H9 (cell line): ENCODE measurements around the gene JRKL. TPM values are rescaled to one million over a fixed set of nuclear protein-coding genes. Genes with fewer than 3 reads are reported as not detected.

Experiments
- DNase-seq: peaks from one replicate; pipeline ENCODE4 v3.0.0-alpha.2; 2017
- H2AFZ ChIP-seq: one replicate; pipeline ENCODE4 v1.6.1; 2013; ENCODE audit warnings: mild to moderate bottlenecking, low read length, control low read depth, moderate library complexity
- H2AK5ac ChIP-seq: 2 replicates; pipeline ENCODE4 v1.6.1; 2013; ENCODE audit warnings: low read length, control low read depth, mixed read lengths; ENCODE audit not compliant: insufficient read length
- H2BK120ac ChIP-seq: one replicate; pipeline ENCODE4 v1.6.1; 2013; ENCODE audit warnings: low read depth, mild to moderate bottlenecking, low read length, control low read depth, inconsistent platforms; ENCODE audit not compliant: poor library complexity, severe bottlenecking
- H2BK12ac ChIP-seq: 2 replicates; pipeline ENCODE4 v1.6.1; 2013; ENCODE audit warnings: low read length, control low read depth, mixed read lengths, low read depth; ENCODE audit not compliant: insufficient read length
- H2BK15ac ChIP-seq: 2 replicates; pipeline ENCODE4 v1.6.1; 2013; ENCODE audit warnings: low read depth, low read length, control low read depth
- H2BK20ac ChIP-seq: one replicate; pipeline ENCODE4 v1.6.1; 2013; ENCODE audit warnings: low read depth, mild to moderate bottlenecking, low read length, control low read depth, inconsistent platforms; ENCODE audit not compliant: poor library complexity, severe bottlenecking
- H2BK5ac ChIP-seq: 2 replicates; pipeline ENCODE4 v1.6.1; 2013; ENCODE audit warnings: low read length, control low read depth, mixed read lengths; ENCODE audit not compliant: insufficient read length
- H3K14ac ChIP-seq: 2 replicates; pipeline ENCODE4 v1.6.1; 2013; ENCODE audit warnings: low read length, control low read depth; ENCODE audit not compliant: insufficient read depth
- H3K18ac ChIP-seq: 2 replicates; pipeline ENCODE4 v1.6.1; 2013; ENCODE audit warnings: low read depth, mild to moderate bottlenecking, mixed read lengths, low read length, control low read depth; ENCODE audit not compliant: insufficient read length
- H3K23ac ChIP-seq: 2 replicates; pipeline ENCODE4 v1.6.1; 2013; ENCODE audit warnings: low read length, control low read depth, mixed read lengths, low read depth; ENCODE audit not compliant: insufficient read length
- H3K23me2 ChIP-seq: 2 replicates; pipeline ENCODE4 v1.6.1; 2013; ENCODE audit warnings: low read depth, mild to moderate bottlenecking, mixed read lengths, low read length, control low read depth; ENCODE audit not compliant: insufficient read length, poor library complexity, severe bottlenecking
- H3K27ac ChIP-seq: 2 replicates; pipeline ENCODE4 v1.5.1; 2013; ENCODE audit warnings: low read length, control low read depth, mixed read lengths, low read depth; ENCODE audit not compliant: insufficient read length
- H3K27me3 ChIP-seq: 2 replicates; pipeline ENCODE4 v1.6.1; 2013; ENCODE audit warnings: low read length, control low read depth, inconsistent platforms; ENCODE audit not compliant: insufficient read depth
- H3K4ac ChIP-seq: 2 replicates; pipeline ENCODE4 v1.6.1; 2013; ENCODE audit warnings: low read depth, mild to moderate bottlenecking, control low read depth, inconsistent platforms, low read length, moderate library complexity
- H3K4me1 ChIP-seq: 2 replicates; pipeline ENCODE4 v1.6.1; 2013; ENCODE audit warnings: low read length, control low read depth, inconsistent platforms; ENCODE audit not compliant: insufficient read depth
- H3K4me2 ChIP-seq: 2 replicates; pipeline ENCODE4 v1.6.1; 2013; ENCODE audit warnings: low read length, control low read depth, mixed read lengths; ENCODE audit not compliant: insufficient read length, insufficient read depth
- H3K56ac ChIP-seq: 2 replicates; pipeline ENCODE4 v1.6.1; 2013; ENCODE audit warnings: low read depth, mild to moderate bottlenecking, mixed read lengths, low read length, control low read depth; ENCODE audit not compliant: insufficient read length
- H3K79me1 ChIP-seq: 2 replicates; pipeline ENCODE4 v1.6.1; 2013; ENCODE audit warnings: low read depth, mild to moderate bottlenecking, moderate library complexity, low read length, control low read depth, inconsistent platforms; ENCODE audit not compliant: insufficient read depth, poor library complexity, severe bottlenecking
- H3K79me2 ChIP-seq: 2 replicates; pipeline ENCODE4 v1.6.1; 2013; ENCODE audit warnings: low read length, control low read depth, inconsistent platforms; ENCODE audit not compliant: insufficient read depth
- H3K9ac ChIP-seq: 2 replicates; pipeline ENCODE4 v1.6.1; 2013; ENCODE audit warnings: low read length, control low read depth, mixed read lengths; ENCODE audit not compliant: insufficient read length; ENCODE audit errors: extremely low read depth
- H3K9me3 ChIP-seq: one replicate; pipeline ENCODE4 v1.6.1; 2013; ENCODE audit warnings: low read depth, low read length, inconsistent platforms; ENCODE audit not compliant: control insufficient read depth
- H3T11ph ChIP-seq: one replicate; pipeline ENCODE4 v1.6.1; 2013; ENCODE audit warnings: mild to moderate bottlenecking, low read length, control low read depth, inconsistent platforms
- H4K20me1 ChIP-seq: one replicate; pipeline ENCODE4 v1.6.1; 2013; ENCODE audit not compliant: control insufficient read depth, insufficient read length, insufficient read depth
- H4K5ac ChIP-seq: 2 replicates; pipeline ENCODE4 v1.6.1; 2013; ENCODE audit warnings: low read depth, mild to moderate bottlenecking, mixed read lengths, low read length, control low read depth; ENCODE audit not compliant: insufficient read length
- H4K8ac ChIP-seq: replicated peaks from 2 replicates; pipeline ENCODE4 v1.6.1; 2013; ENCODE audit warnings: low read length, control low read depth, mixed read lengths, low read depth; ENCODE audit not compliant: insufficient read length
- H4K91ac ChIP-seq: 2 replicates; pipeline ENCODE4 v1.6.1; 2013; ENCODE audit warnings: low read depth, mild to moderate bottlenecking, moderate library complexity, mixed read lengths, low read length, control low read depth; ENCODE audit not compliant: insufficient read length
- H3K27ac Mint-ChIP-seq, 3 experiments: 2 replicates in 2 of 3; 3 replicates in 1 of 3; pipeline ENCODE4 v1.8.0; 2020 to 2021; ENCODE audit warnings: mixed read lengths in 3 of 3, mild to moderate bottlenecking in 1 of 3, moderate library complexity in 1 of 3
- H3K27me3 Mint-ChIP-seq: 2 replicates; pipeline ENCODE4 v1.8.0; 2021; ENCODE audit warnings: low read depth, mild to moderate bottlenecking, moderate library complexity, mixed read lengths
- H3K36me3 Mint-ChIP-seq, 3 experiments: 2 replicates in 2 of 3; 3 replicates in 1 of 3; pipeline ENCODE4 v1.8.0; 2020 to 2021; ENCODE audit warnings: low read depth in 3 of 3, mixed read lengths in 3 of 3; ENCODE audit not compliant: insufficient read depth in 1 of 3
- H3K4me1 Mint-ChIP-seq, 2 experiments: 2 replicates each; pipeline ENCODE4 v1.8.0; 2020; ENCODE audit warnings: mixed read lengths in 2 of 2
- H3K4me3 Mint-ChIP-seq, 2 experiments: 2 replicates in 1 of 2; 3 replicates in 1 of 2; pipeline ENCODE4 v1.8.0; 2020 to 2021; ENCODE audit warnings: mild to moderate bottlenecking in 2 of 2, mixed read lengths in 2 of 2, moderate library complexity in 1 of 2
- H3K9me3 Mint-ChIP-seq, 2 experiments: 2 replicates in 1 of 2; 3 replicates in 1 of 2; pipeline ENCODE4 v1.8.0; 2020; ENCODE audit warnings: mild to moderate bottlenecking in 2 of 2, mixed read lengths in 2 of 2, moderate library complexity in 1 of 2
- CTCF ChIP-seq: fragments of 200-600 bp; sonication (generic); conservative IDR thresholded peaks from 3 replicates; pipeline ENCODE4 v1.8.0; 2021; ENCODE audit warnings: antibody characterized with exemption, mild to moderate bottlenecking
- total RNA-seq: library from RNA; stranded (reverse); gene quantifications from 2 replicates; pipeline ENCODE4 v1.2.1, GENCODE V29; 2021

Gene JRKL
- total RNA-seq, 1 experiment from 2014 or later = 3.6 TPM

DNA sequence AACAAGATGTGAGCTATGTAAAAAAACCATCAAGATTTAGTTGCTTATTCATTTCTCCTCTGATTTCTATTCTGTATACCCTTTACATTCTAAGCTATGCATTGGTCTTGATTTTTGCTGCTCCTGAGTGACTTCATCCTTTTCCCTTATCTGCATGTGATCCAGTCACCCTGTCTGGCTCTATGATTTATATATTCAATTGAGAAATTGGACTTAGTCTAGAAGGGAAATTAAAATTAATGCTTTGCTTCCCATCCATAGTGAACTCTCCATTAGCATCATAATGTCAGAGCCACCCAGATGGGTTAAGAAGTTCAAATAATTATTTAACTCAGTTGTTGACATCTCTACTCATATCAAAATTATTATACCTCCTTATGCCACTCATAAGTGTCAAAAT is 5.0 kb downstream of the JRKL start:
- DNase-seq = no peak
- Histone ChIP-seq H3K4me2 (no peak overlapping the region), H4K20me1 (no peaks in the 10 kb centered on the region), H2AK5ac (no peak overlapping the region), H3K23ac (no peak overlapping the region), H3K4ac (no peak overlapping the region), H3K27ac (no peak overlapping the region), H3K79me2 (no peaks in the 10 kb centered on the region), H2BK20ac (no peak overlapping the region), H2BK5ac (no peak overlapping the region), H3K9ac (no peak overlapping the region), H4K5ac (no peak overlapping the region), H3K56ac (no peak overlapping the region), H3K79me1 (no peaks in the 10 kb centered on the region), H3K27me3 (no peaks in the 10 kb centered on the region), H2BK120ac (no peak overlapping the region), H3T11ph (no peak overlapping the region), H2BK12ac (no peak overlapping the region), H2AFZ (no peak overlapping the region), H4K91ac (no peak overlapping the region), H3K23me2 (no peaks in the 10 kb centered on the region), H4K8ac (no peak overlapping the region), H3K4me1 (no peaks in the 10 kb centered on the region; the same call in 1 of the 2 replicates), H3K18ac (no peak overlapping the region), H2BK15ac (no peak overlapping the region), H3K9me3 (no peaks in the 10 kb centered on the region), H3K14ac (no peak overlapping the region)
- H3K9me3 Mint-ChIP-seq = peaks cover 17% of the 10 kb centered on the region in 2 experiments
- no peaks in the 10 kb centered on the region for H3K27me3 Mint-ChIP-seq
- peaks cover 6 to 8% of the 10 kb centered on the region in 2 experiments; a peak in 3 of 4 replicates for H3K4me1 Mint-ChIP-seq
- TF ChIP-seq CTCF = no peak
- no peak overlapping the region for H3K27ac Mint-ChIP-seq
- peaks cover 16 to 28% (median 18%) of the 10 kb centered on the region in 3 experiments; a peak in 6 of 7 replicates for H3K36me3 Mint-ChIP-seq
- no peak overlapping the region for H3K4me3 Mint-ChIP-seq
